NCI-H82 (cell line): ENCODE results near the gene GPX8.

Source experiments
- DNase-seq: peaks from one replicate; lab custom pipeline; 2025; lab: John Stamatoyannopoulos, UW

GPX8 gene

GRCh38 chr5:55172937-55173686 lies 13.1 kb downstream of the GPX8 start, which contains the start of gene CDC20B:
Gene CDC20B (minus strand): TSS chr5:55173177. CDS start chr5:55173000, 177 bp downstream.
- peak; percentile 81 for DNase-seq

- peak; percentile 73 for DNase-seq
These were observed 13.8 kb downstream of the GPX8 start for GRCh38 chr5:55173687-55174230.

GRCh38 chr5:55175781-55176175 lies 15.8 kb downstream of the GPX8 start:
- DNase-seq = no peak

- DNase-seq = peak; percentile 81
These were observed 16.3 kb downstream of the GPX8 start for GRCh38 chr5:55176176-55176818.

- DNase-seq = no peak
These were observed 17.1 kb downstream of the GPX8 start for GRCh38 chr5:55177078-55177477.

GRCh38 chr5:55180016-55180415 lies 20.0 kb downstream of the GPX8 start:
- DNase-seq = no peak

- peak; percentile 31 for DNase-seq
These were observed 27.4 kb downstream of the GPX8 start for GRCh38 chr5:55187370-55187769.

GRCh38 chr5:55188656-55189540 lies 28.9 kb downstream of the GPX8 start:
- no peak for DNase-seq

- no peak for DNase-seq
These were observed 31.2 kb downstream of the GPX8 start for GRCh38 chr5:55191165-55191564.

GRCh38 chr5:55205001-55205400 lies 45.0 kb downstream of the GPX8 start:
- DNase-seq = no peak

GRCh38 chr5:55211184-55211874 lies 51.4 kb downstream of the GPX8 start:
- DNase-seq = no peak
